HG03060 (cell line): ENCODE results near the gene PLA2G15.
A peak's percentile ranks its signal among the peaks of the same experiment; 100 is the strongest.

Experiments
- ATAC-seq: cut with Tn5 transposase; IDR thresholded peaks from one replicate; pipeline ENCODE4 v1.9.1; 2021; ENCODE audit warnings: low read depth, moderate number of reproducible peaks; ENCODE audit not compliant: unreplicated experiment

The PLA2G15 gene

DNA sequence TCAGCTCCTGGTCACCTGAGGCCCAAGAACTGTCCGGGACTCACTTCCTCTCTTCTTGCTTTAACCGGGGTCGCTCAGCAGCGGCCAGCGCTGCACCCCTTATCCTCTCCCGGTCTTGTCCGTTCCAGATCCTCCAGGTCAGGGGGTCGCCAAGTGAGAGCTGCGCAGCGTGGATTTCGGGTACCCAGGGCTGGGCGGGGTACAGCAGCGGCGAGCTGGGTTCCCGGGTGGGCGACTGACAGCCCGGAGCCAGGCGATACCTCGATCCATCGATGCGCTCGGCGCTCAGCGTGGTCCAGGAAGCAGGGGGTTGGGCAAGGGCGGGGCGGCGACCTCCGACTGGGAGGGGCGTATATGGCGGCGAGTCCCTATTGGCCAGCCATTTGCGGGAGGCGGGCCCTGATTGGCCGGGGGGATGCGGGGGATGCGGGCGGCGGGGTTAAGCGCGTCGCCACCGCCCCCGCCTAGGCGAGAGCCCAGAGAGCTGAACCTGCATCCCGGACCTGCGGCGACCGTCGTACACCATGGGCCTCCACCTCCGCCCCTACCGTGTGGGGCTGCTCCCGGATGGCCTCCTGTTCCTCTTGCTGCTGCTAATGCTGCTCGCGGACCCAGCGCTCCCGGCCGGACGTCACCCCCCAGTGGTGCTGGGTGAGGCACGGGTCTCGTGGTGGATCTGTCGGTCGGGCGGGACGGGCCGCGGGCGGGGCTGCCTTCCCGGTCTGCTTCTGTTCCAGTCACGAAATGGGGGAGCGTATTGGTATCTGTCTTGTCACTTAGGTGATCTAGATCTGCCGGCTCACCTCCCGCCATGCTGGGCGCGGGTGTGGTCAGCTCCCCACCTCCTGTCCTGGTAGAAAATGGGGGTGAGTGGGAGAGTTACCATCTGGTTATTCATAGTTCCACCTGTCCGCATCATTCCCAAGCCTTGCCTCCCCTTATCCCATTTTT, at the start of gene PLA2G15:
TSS of gene PLA2G15 (plus strand) at position 471 of the 951 bp plus-strand sequence. CDS start at position 525, 54 bp downstream.
- ATAC-seq = peak; percentile 37

- no peak for ATAC-seq
Measured at GRCh38 chr16:68197250-68197649, 47.9 kb upstream of the PLA2G15 start.

DNA sequence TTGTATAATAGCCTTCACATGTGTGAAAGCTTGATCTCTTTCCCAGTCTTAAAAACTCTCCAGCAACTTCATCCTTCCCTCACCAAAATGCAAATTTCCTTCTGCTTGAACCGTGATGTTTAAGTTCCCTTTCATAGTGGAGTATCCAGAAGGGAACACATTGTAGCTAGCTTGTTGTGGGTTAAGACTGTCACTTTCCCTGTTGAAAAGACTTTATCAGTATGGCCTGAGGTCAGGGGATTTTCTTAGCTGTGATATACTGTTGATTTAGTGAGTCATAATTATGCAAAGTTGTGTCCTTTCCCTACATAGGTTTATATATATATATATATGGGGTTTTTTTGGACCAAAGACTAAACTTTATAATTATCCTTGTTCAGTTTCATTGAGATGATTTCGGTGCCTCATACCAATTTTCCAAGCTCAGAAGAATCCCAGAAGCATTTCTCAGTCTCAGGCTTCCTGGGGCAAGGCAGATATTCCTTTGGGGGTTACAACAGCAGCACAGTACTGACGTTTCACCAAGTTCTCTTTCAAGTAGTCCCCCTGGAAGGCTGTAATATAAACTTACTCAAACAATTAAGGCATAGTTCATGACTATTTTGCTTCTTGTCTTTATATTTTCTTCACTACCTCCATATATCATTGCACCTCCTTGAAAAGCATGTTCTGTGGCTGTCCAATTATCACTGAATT, 44.9 kb upstream of the PLA2G15 start:
- ATAC-seq = no peak

- ATAC-seq = no peak
Measured at GRCh38 chr16:68202091-68202519, 43.1 kb upstream of the PLA2G15 start.

- no peak for ATAC-seq
Measured at GRCh38 chr16:68206245-68206644, 38.9 kb upstream of the PLA2G15 start.

DNA sequence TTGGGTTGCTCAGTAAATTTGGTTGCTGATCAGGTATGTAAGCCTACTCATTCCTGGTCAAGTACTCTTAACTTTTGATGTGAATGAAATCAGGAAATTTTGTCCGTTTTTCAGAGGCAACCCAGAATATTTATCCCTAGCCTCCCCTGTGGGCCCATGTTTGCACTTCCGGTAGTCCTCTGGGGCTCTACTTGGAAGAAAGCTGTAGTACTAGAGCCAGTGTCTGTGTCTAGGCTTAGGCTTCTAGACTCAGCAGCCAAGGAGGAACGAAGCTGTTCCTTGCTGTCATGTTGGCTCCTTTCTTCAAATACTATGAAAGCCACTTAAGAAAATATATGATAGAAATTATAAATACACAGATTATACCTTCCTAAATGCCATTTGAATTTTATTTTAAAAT, 30.4 kb upstream of the PLA2G15 start:
- no peak for ATAC-seq

DNA sequence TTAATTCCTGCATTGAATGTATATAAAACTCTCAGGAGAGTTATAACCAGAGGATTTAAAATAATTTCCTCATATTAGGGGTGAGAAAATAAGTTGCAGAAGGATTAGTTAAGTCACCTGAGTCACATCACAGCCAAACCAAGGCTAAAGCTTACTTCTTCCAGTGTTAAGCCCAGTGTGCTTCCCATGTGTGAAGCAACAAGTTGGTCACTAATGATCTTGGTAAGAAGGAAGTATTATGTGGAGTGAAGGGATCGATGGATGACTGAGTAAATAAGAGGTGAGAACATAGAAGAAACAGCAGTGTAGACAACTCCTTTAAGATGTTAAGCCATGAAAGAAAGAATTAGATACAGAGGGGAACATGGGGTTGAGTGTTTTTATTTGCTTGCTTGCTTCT, 29.9 kb upstream of the PLA2G15 start:
- no peak for ATAC-seq

GRCh38 chr16:68216240-68216639, 28.9 kb upstream of the PLA2G15 start:
- ATAC-seq = no peak

- ATAC-seq = no peak
Measured at GRCh38 chr16:68217506-68217905, 27.7 kb upstream of the PLA2G15 start.

DNA sequence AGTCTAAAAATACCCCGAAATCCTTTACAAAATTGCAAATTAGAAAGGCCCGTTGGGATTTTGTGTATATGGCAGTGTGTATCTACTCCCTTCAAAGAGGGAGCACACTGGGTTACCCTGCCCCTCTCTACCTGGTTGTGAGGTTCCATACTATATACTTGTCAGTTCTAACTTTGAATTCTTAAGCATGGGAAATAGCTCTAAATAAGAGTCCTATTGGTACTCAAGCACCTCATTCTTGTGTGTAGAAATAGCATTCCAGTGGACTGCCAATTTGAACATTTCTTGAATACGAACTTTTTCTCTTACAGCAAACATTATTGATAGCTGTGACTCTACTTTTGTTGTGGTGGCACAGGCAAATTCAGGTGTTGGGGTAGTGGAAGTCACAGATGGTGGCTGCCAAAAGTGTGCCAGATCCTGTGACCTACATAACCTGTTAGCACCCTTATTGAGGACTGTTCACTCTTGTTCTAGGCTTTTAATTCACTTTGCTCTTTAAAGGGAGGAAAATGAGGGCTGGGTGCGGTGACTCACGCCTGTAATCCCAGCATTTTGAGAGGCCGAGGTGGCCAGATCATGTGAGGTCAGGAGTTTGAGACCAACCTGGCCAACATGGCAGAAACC, 25.3 kb upstream of the PLA2G15 start:
- ATAC-seq = no peak

GRCh38 chr16:68223072-68223471, 22.1 kb upstream of the PLA2G15 start:
- ATAC-seq = no peak

DNA sequence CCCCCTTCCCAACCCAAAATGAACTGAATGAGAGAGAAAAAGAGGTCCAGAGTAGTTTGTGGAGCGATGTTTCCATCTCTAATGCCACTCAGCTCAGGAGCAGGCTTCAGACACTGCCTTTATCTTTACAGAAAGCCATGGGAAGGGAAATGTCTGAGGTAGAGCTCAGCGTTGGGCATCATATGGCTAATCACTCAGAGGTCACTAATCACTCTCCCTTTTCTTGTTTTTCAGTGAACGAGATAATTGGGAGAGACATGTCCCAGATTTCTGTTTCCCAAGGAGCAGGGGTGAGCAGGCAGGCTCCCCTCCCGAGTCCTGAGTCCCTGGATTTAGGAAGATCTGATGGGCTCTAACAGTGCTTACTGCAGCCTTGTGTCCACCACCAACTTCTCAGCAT, 19.1 kb upstream of the PLA2G15 start:
- no peak for ATAC-seq

DNA sequence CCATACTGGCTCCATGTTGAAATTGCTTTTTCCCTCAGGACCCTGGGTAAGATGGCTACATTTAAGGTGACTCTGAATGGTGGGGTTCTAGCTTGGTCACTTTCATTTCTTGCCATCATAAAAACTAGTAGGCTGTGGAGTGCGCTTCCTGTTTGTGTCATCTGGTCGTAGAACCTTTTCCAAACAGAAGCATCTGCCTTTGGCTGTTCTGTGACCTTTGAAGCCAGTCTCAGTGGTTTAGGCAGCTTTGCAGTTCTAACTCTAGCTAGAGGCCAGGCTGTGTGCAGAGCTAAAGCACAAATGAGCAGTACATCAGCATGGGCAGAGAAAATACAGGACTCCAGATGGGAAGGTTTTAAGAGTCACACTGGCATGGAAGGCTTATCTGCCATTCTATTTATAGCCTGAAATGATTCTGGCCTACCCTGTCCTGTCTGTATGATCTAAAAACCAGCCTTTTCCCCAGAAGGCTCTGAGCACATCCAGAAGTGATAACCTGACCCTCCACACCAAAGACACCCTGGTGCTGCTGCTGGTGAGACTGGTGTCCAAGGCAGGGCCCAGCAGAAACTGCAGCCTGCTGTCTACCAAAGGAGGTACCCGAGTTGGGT, 17.9 kb upstream of the PLA2G15 start:
- ATAC-seq = no peak

DNA sequence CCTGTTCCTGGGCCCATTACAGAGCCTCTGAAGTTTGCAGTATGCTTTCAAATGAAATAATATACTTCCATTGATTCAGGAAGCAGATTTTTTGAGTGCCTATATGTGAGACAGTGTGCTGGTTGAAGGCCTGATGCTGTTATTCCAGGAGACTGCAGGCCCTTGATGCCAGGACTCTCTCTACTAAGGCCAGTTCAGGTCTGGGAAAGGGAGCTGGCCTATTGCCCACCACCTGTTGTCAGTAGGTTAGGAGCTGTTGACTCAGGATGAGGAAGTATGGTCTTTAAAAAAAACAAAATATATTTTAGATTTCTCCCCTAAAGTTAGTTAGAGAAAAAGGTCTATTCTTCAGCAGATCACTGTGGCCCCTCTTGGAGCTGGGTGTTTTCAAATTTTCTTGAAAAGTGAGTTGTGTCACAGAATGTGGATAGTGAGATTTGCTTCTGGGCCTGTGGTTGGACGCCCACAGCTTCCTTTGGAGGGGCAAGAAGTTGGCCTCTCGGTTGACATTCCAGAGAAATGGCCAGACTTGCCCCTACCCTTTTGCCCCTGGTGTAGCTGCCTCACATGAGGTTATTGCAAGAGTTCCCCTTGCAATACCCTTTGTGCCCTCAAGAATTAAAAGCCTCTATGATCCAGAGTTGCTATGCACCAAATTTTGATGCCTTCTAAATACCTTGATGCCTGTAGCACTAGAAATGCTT, 17.2 kb upstream of the PLA2G15 start:
- no peak for ATAC-seq

DNA sequence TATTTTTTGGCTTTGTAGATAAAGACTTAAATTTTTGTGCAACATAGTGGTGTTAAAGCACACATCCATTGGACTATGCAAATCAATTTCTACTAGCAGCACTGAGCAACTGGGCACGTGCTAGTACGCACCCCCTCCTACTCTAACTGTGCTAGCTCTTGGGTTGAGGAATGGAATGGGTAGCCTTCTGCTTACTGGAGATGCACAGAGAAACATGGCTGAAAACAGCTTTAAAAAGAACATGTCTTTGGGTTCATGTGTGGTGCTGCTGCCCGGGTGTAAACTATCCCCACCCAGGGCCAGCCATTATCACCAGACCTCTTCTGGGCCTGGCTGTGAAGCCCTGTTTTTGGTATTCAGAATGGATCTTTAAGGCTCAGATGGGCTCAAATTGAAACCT, 16.5 kb upstream of the PLA2G15 start:
- ATAC-seq = no peak

DNA sequence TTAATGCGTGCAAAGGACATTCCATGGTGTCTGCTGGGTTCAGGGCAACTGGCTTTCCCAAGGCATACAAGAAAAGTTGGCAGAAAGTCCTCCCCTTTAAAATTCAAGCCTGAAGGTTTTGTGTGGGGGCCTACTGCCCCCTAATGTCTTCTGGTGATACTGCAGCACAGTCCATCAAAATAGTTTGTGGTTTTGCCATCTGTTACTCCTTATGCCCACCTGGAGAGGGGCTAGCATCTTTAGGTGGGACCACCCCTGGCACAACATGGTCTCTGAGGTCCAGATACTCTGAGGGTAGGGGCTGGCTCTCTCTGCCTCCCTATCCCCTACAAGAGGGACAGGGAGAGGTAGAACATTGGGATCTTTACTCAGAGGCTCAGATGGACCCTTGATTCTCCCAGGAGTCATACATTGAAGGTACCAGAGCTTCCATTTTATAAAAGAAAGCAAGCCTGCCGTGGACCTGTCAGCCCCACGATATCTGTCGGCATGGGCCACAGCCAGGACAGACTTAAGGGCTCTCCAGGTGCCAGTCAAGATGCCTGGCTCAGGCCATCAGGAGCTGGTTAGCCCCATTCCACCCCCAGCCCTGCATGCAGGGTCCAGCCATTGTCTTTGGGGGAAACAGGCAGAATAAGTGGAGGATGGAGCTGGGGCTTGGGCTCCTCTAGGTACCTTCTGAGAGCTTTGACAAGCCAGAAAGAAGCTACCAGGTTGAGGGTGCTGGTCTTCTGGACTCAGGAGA, 15.6 kb upstream of the PLA2G15 start:
- ATAC-seq = no peak

GRCh38 chr16:68230176-68230571, 15.0 kb upstream of the PLA2G15 start:
- no peak for ATAC-seq

GRCh38 chr16:68230956-68231355, 14.2 kb upstream of the PLA2G15 start:
- no peak for ATAC-seq

DNA sequence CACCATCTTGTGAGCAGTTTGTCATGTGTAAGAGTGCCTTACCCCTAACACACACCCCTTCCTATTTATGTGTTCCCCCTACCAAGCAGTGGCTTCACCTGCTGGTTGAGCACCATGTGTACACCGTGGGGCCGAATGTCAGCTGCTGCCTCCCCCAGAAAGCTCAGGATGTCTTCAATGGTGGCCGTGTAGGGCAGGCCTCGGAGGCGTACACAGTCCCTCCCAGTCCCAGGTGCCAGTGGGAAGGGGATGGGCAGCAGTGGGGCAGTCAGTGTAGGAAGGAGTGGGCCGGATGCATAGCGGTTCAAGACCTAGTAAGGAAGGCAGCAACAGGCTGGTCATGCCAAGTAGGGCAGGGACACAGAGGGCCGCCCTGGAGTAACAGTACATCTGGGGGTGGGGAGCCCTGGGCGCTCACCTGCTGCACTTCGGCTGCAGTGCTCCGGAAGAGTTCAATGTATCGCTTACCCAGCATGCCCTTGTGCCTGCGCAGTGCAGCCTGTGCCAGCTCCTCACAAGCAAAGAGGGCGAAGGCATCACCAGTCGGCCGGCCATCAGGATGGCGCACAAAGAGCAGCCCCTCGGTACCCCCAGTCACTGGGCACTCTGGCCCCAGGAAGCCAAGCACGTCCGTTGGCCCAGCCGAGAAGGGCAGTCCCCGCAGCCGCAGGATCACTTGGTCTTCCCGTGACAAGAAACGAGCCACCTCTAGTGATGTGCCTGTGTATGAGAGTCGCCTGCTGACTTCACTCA, 13.6 kb upstream of the PLA2G15 start:
- ATAC-seq = no peak
